ENCODE measurements around the gene CFAP410. TPM values are rescaled to one million over a fixed set of nuclear protein-coding genes. Genes with fewer than 3 reads are reported as not detected.
A peak's percentile ranks its signal among the peaks of the same experiment; 100 is the strongest.

CFAP410 gene
- total and polyA plus RNA-seq, 2 of the 13 experiments (the other 11 are each of a cell fraction or from before 2014, with no cell fraction given): 8.0 to 20.1 TPM

GRCh38 chr21:44338971-44339910 lies at the start of gene CFAP410 (continued):
- TF ChIP-seq ARHGAP35 (CRISPR knock-in tag; IDR thresholded peaks at IDR 0.05; ENCODE audit: borderline replicate concordance) (peak; percentile 62; the same call in 1 of the 2 replicates), KMT2B (CRISPR knock-in tag; IDR thresholded peaks at IDR 0.05) (peak; percentile 86), GATAD2A (CRISPR knock-in tag; IDR thresholded peaks at IDR 0.05) (0 out of 2 replicates have a peak, but pooled peaks have one; percentile 29), ZNF263 (CRISPR knock-in tag; IDR thresholded peaks at IDR 0.05) (0 out of 2 replicates have a peak, but pooled peaks have one; percentile 17), SRY (CRISPR knock-in tag; IDR thresholded peaks at IDR 0.05) (peak; percentile 18; the same call in 1 of the 2 replicates), HNF1B (CRISPR knock-in tag; IDR thresholded peaks at IDR 0.05) (peak; percentile 78), ZNF234 (CRISPR knock-in tag; conservative IDR thresholded peaks at IDR 0.05) (no peak), HIC2 (CRISPR knock-in tag; IDR thresholded peaks at IDR 0.05; ENCODE audit: low read depth) (no peak), MXD4 (CRISPR knock-in tag; IDR thresholded peaks at IDR 0.05) (peak; percentile 90; the same call in 1 of the 2 replicates), SMARCC2 (IDR thresholded peaks at IDR 0.05) (no peak), SP4 (CRISPR knock-in tag; IDR thresholded peaks at IDR 0.05) (peak; percentile 86), BCL6 (CRISPR knock-in tag; IDR thresholded peaks at IDR 0.05) (peak; percentile 56), POLR2AphosphoS5 (IDR thresholded peaks at IDR 0.05; ENCODE audit: low read depth, low read length) (peak; percentile 77), NKX3-1 (CRISPR knock-in tag; IDR thresholded peaks at IDR 0.05) (no peak), HDAC6 (IDR thresholded peaks at IDR 0.05; ENCODE audit: low read depth, low read length) (no peak), ZBTB7B (CRISPR knock-in tag; IDR thresholded peaks at IDR 0.05) (peak; percentile 82; the same call in 1 of the 2 replicates), ZNF749 (CRISPR knock-in tag; IDR thresholded peaks at IDR 0.05; ENCODE audit: borderline replicate concordance) (no peak; the same call in 1 of the 2 replicates)
- TF ChIP-seq, protein P1, sequence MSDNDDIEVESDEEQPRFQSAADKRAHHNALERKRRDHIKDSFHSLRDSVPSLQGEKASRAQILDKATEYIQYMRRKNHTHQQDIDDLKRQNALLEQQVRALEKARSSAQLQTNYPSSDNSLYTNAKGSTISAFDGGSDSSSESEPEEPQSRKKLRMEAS (IDR thresholded peaks at IDR 0.05): peak; percentile 93
- TF ChIP-seq, protein P2, sequence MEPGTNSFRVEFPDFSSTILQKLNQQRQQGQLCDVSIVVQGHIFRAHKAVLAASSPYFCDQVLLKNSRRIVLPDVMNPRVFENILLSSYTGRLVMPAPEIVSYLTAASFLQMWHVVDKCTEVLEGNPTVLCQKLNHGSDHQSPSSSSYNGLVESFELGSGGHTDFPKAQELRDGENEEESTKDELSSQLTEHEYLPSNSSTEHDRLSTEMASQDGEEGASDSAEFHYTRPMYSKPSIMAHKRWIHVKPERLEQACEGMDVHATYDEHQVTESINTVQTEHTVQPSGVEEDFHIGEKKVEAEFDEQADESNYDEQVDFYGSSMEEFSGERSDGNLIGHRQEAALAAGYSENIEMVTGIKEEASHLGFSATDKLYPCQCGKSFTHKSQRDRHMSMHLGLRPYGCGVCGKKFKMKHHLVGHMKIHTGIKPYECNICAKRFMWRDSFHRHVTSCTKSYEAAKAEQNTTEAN (CRISPR knock-in tag; conservative IDR thresholded peaks at IDR 0.05): no peak
